HG02571 (cell line): ENCODE results near the gene ANKRD13B.

Experiments used
- ATAC-seq: cut with Tn5 transposase; IDR thresholded peaks from one replicate; pipeline ENCODE4 v1.9.1; 2021; ENCODE audit warnings: mild to moderate bottlenecking, moderate library complexity; ENCODE audit not compliant: unreplicated experiment

ANKRD13B gene

DNA sequence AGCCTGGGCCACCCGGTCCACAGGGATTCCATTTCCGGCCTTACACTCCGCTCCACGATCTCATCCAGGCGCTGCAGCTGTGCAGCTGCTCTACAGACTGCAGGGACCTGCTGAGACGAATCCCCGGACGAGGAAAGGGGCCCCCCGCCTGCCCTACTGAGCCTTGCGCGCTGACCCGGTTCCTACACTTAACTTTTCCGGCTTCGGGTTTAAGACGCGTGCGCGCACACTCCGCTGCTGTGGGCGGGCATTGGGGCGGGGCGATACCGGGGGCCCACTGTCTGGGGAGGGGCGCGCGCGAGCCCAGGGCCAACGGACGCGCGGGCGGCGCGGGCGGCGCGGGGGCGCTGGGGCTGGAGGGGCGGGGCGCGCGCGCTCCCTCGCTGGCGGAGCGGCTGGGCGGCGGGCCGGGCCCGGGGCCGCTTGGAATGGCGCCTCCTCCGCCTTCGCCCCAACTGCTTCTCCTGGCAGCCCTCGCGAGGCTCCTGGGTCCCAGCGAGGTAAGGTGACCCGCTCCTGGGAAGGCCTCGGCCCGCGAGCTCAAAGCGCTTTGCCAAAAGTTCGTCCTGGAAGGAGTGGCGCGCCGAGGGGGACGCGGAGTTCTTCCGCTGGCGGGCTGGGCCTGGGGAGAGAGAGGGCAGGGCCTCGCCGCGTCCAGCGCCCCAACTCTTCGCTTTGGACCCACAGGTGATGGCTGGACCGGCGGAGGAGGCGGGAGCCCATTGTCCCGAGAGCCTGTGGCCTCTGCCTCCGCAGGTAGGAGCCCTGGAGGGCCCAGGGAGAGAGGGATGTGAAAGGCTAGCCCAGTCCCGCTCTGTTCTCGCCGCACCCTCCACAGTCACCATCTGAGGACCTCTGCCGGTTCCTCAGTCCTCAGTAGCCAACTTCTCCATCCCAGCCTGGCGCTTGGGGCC, 24.3 kb upstream of the ANKRD13B start, which contains the start of gene TP53I13:
TP53I13 (plus strand) TSS at position 371 of the 914 bp plus-strand sequence; CDS start at position 429, 58 bp downstream.
- ATAC-seq: no peak

GRCh38 chr17:29569245-29569950, 23.5 kb upstream of the ANKRD13B start:
- ATAC-seq: no peak

DNA sequence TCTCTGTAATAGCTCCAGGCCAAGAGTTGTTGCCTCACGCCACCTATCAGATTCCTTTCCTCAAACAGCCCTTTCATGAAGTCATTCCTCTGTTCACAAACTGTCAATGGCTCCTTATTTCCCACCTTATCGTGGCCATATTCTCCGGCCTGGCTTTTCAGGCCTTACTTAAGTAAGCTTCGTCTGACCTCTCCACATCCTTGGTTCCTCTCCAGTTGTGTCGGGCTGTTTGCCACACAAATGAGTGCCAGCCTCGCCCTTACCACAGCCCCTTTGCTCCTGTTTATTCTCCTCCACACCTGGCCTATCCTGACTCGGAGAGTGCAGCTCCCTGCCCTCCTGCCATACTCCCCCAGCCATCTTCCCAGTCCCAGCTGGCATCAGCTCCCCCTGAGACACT, 22.4 kb upstream of the ANKRD13B start:
- ATAC-seq: no peak

DNA sequence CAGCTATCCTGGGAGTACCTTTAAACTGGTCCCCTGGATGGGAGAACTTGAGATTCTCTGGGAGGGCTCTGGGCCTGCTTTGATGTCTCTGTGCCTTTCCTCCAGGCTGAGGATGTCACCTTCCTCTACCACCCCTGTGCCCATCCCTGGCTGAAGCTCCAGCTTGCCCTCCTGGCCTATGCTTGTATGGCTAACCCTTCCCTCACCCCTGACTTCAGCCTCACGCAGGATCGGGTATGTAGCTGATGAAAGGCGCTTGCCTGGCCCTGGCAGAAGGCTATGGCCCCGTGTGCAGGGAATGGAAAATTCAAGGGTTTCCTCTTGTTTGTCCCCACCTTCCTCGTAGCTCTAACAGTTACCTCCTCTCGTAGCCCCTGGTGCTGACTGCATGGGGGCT, 21.4 kb upstream of the ANKRD13B start:
- no peak for ATAC-seq

- ATAC-seq: no peak
Measured at GRCh38 chr17:29571883-29572681, 20.9 kb upstream of the ANKRD13B start.

DNA sequence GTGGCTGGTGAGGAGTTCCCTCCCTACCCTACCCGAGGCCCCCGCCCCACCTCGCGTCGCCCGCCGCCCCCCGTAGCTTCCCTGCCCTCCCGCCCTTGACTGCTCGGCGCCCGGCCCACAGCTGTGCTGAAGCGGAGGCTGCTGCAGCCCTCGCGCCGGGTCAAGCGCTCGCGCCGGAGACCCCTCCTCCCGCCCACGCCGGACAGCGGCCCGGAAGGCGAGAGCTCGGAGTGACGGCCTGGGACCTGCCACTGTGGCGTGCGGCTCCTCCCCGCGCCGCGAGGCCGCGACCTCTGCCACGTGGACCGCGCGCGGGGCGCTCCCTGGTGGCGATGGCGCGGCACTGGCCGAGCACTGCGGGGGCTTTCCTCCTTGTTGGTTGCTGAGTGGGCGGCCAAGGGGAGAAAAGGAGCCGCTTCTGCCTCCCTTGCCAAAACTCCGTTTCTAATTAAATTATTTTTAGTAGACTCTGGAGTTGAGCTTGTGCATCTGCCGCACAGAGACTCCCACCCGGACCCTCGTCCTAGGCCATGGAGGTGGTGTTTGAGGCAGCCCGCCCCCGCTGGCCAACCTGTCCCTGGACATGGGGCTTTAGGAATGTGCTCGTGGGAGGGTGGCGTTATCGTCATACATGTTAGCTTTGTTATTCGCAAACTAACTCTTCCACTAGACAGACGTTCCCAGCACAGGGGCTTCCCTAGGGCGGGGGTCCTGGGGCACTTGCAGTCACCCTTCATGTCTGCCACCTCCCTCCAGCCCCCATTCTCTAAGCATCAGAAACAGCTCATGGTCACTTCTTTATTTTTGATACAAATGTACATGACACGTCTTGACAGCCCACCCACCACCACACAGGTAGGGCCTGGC, 20.0 kb upstream of the ANKRD13B start:
- no peak for ATAC-seq

DNA sequence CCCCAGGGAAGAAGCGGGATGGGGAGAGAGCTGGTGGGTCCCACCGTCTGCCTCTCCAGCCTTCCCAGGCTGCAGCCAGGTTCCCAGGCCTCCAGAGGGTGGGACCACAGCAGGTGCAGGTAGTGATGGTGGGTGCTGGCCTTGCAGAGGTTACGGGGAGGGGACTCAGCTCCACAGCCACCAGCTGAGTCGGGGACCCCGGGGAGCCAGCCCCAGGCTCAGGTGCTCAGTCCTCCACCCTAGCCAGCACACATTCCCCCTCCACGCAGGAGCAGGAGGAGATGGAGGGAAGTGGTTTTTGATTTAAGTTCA, 19.4 kb upstream of the ANKRD13B start:
- no peak for ATAC-seq

DNA sequence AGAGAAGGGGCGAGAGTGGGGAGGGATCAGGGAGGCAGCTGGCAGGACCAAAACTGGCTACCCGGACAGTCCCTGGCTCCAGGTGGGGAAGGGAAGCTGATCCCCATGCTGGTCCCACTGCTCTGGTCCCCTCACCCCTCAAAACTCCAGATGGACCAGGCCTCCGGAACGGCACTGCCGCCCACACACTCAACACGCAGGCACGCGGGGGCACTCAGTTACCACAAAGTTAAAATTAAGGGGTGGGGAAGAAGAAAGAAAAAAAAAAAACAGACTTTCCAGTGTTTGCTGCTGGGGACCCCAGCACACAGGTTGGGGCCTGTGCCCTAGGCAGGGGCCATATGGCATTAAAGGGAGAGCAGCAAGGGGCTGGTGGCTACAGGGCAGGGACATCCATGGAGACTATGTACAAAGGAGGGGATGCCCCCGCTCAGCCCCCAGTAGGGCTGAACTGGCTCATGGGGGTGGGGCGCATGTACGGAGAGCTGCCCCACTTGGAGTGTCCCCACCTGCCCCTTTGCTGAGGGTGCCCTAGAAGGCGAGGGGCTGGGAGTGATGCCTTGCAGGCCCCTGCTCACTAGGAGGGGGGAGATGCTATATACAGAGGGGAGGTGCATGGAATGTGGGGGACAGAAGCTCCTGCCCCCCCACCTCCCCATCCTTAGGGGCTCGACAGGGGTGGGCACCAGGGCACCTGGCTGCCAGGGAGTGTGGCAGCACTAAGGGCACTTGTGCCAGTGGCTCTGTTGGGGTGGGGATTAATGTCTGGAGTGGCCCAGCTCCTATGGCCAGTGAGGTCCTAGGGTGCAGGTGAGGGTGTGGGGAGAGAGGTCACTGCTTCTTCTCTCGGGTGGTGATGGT, 18.8 kb upstream of the ANKRD13B start:
- no peak for ATAC-seq

DNA sequence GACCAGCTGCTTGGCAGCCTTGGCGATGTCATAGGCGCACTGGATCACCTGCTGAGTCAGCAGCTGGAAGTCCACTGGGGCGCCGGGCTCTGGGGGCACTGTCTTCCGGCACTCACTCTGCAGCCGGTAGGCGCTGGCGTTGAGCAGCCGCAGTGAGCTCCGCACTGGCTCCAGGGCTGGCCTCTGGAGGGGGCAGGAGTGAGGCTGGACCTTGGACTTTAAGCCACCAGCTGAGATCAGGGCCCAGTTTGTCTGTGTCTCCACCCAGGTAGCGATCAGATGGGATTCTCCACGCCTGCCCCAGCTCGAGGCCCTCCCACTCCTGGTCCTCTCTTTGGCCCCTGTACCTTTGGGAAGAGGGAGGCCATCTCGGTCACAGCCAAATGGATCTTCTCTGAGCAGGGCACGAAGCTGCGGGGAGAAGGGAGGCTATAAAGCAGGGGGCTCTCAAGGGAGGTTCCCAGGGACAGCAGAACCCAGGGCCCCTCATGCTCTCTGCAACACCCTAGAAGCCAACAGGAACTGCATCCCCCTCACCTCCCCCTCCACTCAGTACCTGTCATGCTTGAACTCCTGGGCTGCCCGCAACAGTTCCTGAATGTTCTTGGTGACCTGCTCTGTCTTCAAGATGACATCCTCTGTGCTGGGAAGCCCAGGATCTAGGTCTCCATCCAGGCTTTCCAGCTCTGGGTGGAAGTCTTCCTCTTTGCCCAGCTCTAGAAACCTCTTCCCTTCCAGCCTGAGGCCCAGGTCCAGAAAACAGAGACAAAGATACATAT, 18.0 kb upstream of the ANKRD13B start:
- no peak for ATAC-seq

DNA sequence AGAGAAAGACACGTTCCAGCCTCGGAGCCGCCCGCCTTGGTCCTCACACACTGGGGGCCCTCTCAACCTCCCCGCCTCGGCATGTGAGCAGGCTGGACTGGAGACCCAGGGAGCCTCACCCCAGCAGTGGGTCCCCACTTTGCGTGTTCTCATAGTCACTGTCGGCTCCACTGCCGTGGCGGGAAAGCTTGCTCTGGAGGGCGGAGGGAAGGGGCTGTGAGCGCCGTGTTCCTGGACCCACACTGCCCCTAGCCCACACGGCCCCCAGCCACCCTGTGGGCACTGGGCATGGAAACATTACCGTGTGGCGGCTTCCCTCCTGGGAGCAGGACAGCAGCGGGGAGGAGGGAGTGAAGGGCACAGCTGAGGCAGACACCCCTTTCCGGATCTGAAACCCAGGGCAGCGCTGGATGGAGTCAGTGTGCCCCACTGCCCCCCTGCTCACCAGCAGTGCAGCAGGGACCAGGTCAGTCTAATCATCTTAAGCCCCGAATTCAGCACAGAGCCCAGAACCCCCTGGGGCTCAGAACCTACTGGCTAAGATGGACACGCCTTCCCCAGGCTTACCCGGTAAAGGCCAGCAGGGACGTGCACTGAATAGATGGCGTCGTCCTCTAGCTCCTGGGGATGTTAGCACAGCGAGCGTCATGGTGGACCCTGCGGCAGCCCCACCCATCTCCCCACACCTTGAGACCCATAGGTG, 17.3 kb upstream of the ANKRD13B start:
- no peak for ATAC-seq

GRCh38 chr17:29576214-29577000, 16.5 kb upstream of the ANKRD13B start:
- ATAC-seq: no peak

GRCh38 chr17:29577001-29577370, 15.9 kb upstream of the ANKRD13B start:
- ATAC-seq: no peak

- ATAC-seq: no peak
Measured at GRCh38 chr17:29577385-29578211, 15.3 kb upstream of the ANKRD13B start.

- ATAC-seq: no peak
Measured at GRCh38 chr17:29578626-29579485, 14.1 kb upstream of the ANKRD13B start.
